Hepatocyte (in vitro differentiated cells): ENCODE measurements around the gene USP3. TPM values are rescaled to one million over a fixed set of nuclear protein-coding genes. Genes with fewer than 3 reads are reported as not detected.

Source experiments
- DNase-seq: peaks from one replicate; pipeline ENCODE4 v3.0.0-alpha.2; 2016; ENCODE audit warnings: low spot score
- H2AFZ ChIP-seq: fragments of 200-600 bp; sonication (generic); 2 replicates; pipeline ENCODE4 v1.6.0; 2016; ENCODE audit warnings: antibody characterized with exemption, mild to moderate bottlenecking
- H3K27ac ChIP-seq: fragments of 200-600 bp; sonication (generic); 2 replicates; pipeline ENCODE4 v1.5.1; 2016; ENCODE audit warnings: mild to moderate bottlenecking
- H3K27me3 ChIP-seq: fragments of 200-600 bp; sonication (generic); 2 replicates; pipeline ENCODE4 v1.6.1; 2016
- H3K36me3 ChIP-seq: fragments of 200-600 bp; sonication (generic); replicated peaks from 2 replicates; pipeline ENCODE4 v1.5.1; 2016; ENCODE audit warnings: low read depth; ENCODE audit not compliant: insufficient read depth
- H3K4me1 ChIP-seq: fragments of 200-600 bp; sonication (generic); 2 replicates; pipeline ENCODE4 v1.5.1; 2016; ENCODE audit warnings: mild to moderate bottlenecking, moderate library complexity; ENCODE audit not compliant: insufficient read depth
- H3K4me2 ChIP-seq: fragments of 200-600 bp; sonication (generic); 2 replicates; pipeline ENCODE4 v1.6.0; 2016
- H3K4me3 ChIP-seq: fragments of 200-600 bp; sonication (generic); 2 replicates; pipeline ENCODE4 v1.5.1; 2016; ENCODE audit warnings: mild to moderate bottlenecking
- H3K79me2 ChIP-seq: fragments of 200-600 bp; sonication (generic); 2 replicates; pipeline ENCODE4 v1.6.0; 2017; ENCODE audit warnings: mild to moderate bottlenecking
- H3K9me2 ChIP-seq: fragments of 200-600 bp; sonication (generic); replicated peaks from 2 replicates; pipeline ENCODE4 v1.6.0; 2017; ENCODE audit warnings: mild to moderate bottlenecking; ENCODE audit not compliant: insufficient read depth
- H3K9me3 ChIP-seq: fragments of 200-600 bp; sonication (generic); 2 replicates; pipeline ENCODE4 v1.5.1; 2016; ENCODE audit warnings: low read depth, mild to moderate bottlenecking
- H4K20me1 ChIP-seq: fragments of 200-600 bp; sonication (generic); 2 replicates; pipeline ENCODE4 v1.6.0; 2016; ENCODE audit warnings: mild to moderate bottlenecking; ENCODE audit not compliant: insufficient read depth, poor library complexity, severe bottlenecking
- EZH2 ChIP-seq: fragments of 200-600 bp; sonication (generic); IDR thresholded peaks from 2 replicates; pipeline ENCODE4 v1.6.1; 2016; ENCODE audit warnings: antibody characterized with exemption, mild to moderate bottlenecking, borderline replicate concordance
- EZH2phosphoT487 ChIP-seq: fragments of 200-600 bp; sonication (generic); IDR thresholded peaks from one replicate; pipeline ENCODE4 v1.6.1; 2018; ENCODE audit warnings: antibody characterized with exemption, mild to moderate bottlenecking, low read depth, moderate library complexity; ENCODE audit not compliant: unreplicated experiment, severe bottlenecking
- WGBS: methylation state at CpG from one replicate; pipeline ENCODE4 v1.1.6; 2016; ENCODE audit warnings: low lambda C conversion rate; ENCODE audit errors: missing lambda C conversion rate; 5-methylcytosine and 5-hydroxymethylcytosine counted together
- polyA plus RNA-seq: library from polyadenylated mRNA; unstranded; fragments of >200 nt; fragmentation: Nextera tagmentation; extraction: Ambion mirVana; gene quantifications from 2 replicates; pipeline ENCODE4 v1.2.1, GENCODE V29; 2016
- total RNA-seq: library from RNA; depleted of rRNA; stranded (reverse); fragments of >200 nt; gene quantifications from 2 replicates; pipeline ENCODE4 v1.2.3, GENCODE V29; 2014
- TF ChIP-seq, protein P1 (sequence below): fragments of 200-600 bp; sonication (generic); IDR thresholded peaks from 2 replicates; pipeline ENCODE4 v1.5.1; 2016; ENCODE audit warnings: antibody characterized with exemption, mild to moderate bottlenecking; ENCODE audit not compliant: poor library complexity

Gene USP3
- total and polyA plus RNA-seq, 2 experiments from 2014 or later: 30.5 to 61.2 TPM

DNA sequence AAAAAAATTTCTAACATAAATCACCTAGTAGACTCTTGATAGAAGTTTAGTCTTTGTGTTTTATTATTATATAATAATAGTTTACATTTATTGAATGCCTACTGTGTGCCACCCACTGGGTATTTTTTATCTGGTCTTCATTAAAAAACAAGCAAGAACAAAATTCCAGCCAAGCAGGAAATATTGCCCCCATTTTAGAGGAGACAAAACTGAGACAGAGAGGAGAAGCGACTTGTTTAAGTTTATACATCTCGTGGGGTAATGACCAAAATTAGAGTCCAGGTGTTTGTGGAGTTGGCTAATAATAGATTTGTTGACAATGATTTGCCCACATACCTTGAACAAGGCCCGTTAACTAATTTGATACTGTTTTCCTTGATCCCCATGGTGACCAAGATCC lies 59.7 kb downstream of the USP3 start:
- Histone ChIP-seq H3K36me3 (no peaks in the 10 kb centered on the region), H3K4me3 (no peak overlapping the region)
- no peak for DNase-seq

DNA sequence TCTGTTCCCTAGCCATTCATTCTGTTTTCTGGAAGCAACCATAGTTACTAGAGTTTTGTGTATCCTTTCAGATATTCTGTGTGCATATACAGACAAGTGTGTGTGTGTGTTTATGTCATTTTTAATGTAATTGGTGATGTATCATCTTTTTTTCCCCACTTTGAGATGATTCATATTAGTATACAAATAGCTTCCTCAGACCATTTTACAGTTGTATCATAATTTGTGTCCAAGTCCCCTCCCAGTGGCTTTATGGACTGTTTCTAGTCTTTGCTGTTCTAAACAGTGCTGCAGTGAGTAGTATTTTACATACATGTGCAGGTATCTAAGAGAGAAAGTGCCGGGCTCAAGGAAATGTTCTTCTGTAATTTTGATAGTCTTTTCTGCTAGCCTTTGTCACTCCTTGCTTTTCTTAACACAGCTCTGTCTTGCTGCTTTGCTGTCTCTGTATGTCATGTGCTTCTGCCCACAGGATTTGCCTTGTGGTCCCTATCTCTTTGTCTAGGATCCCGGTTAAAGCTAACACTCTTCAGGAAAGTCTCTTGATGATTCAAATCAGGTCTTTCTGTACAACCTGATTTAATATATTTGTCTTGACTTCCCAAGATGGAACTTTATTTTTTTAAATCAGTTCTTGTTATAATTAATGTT lies 61.3 kb downstream of the USP3 start:
- DNase-seq: no peak
- no peaks in the 10 kb centered on the region for H4K20me1 ChIP-seq
- H3K9me3 ChIP-seq: no peaks in the 10 kb centered on the region
- TF ChIP-seq, protein P1, sequence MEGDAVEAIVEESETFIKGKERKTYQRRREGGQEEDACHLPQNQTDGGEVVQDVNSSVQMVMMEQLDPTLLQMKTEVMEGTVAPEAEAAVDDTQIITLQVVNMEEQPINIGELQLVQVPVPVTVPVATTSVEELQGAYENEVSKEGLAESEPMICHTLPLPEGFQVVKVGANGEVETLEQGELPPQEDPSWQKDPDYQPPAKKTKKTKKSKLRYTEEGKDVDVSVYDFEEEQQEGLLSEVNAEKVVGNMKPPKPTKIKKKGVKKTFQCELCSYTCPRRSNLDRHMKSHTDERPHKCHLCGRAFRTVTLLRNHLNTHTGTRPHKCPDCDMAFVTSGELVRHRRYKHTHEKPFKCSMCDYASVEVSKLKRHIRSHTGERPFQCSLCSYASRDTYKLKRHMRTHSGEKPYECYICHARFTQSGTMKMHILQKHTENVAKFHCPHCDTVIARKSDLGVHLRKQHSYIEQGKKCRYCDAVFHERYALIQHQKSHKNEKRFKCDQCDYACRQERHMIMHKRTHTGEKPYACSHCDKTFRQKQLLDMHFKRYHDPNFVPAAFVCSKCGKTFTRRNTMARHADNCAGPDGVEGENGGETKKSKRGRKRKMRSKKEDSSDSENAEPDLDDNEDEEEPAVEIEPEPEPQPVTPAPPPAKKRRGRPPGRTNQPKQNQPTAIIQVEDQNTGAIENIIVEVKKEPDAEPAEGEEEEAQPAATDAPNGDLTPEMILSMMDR: no peak
- TF ChIP-seq EZH2phosphoT487 (no peak), EZH2 (no peak)
- no peak overlapping the region for H2AFZ ChIP-seq
- no peaks in the 10 kb centered on the region for H3K79me2 ChIP-seq
- no peak overlapping the region for H3K27ac ChIP-seq
- H3K36me3 ChIP-seq: no peaks in the 10 kb centered on the region
- H3K9me2 ChIP-seq: no peaks in the 10 kb centered on the region
- H3K27me3 ChIP-seq: no peaks in the 10 kb centered on the region
- H3K4me2 ChIP-seq: no peak overlapping the region
- 80% methylated on average over 2 of the region's 2 CpGs for WGBS
- H3K4me3 ChIP-seq: no peak overlapping the region
- no peaks in the 10 kb centered on the region for H3K4me1 ChIP-seq

More for the DNA sequence above, 59.7 kb downstream of the USP3 start:
- Histone ChIP-seq H3K4me2 (no peak overlapping the region), H4K20me1 (no peaks in the 10 kb centered on the region), H3K27ac (no peak overlapping the region), H3K9me3 (no peaks in the 10 kb centered on the region), H2AFZ (no peak overlapping the region), H3K9me2 (no peaks in the 10 kb centered on the region), H3K79me2 (peaks cover 2% of the 10 kb centered on the region), H3K27me3 (no peaks in the 10 kb centered on the region), H3K4me1 (no peaks in the 10 kb centered on the region)
- no peak for TF ChIP-seq EZH2phosphoT487
- TF ChIP-seq, protein P1: no peak
- TF ChIP-seq EZH2: no peak
- 33% methylated on average over 3 of the region's 3 CpGs for WGBS

DNA sequence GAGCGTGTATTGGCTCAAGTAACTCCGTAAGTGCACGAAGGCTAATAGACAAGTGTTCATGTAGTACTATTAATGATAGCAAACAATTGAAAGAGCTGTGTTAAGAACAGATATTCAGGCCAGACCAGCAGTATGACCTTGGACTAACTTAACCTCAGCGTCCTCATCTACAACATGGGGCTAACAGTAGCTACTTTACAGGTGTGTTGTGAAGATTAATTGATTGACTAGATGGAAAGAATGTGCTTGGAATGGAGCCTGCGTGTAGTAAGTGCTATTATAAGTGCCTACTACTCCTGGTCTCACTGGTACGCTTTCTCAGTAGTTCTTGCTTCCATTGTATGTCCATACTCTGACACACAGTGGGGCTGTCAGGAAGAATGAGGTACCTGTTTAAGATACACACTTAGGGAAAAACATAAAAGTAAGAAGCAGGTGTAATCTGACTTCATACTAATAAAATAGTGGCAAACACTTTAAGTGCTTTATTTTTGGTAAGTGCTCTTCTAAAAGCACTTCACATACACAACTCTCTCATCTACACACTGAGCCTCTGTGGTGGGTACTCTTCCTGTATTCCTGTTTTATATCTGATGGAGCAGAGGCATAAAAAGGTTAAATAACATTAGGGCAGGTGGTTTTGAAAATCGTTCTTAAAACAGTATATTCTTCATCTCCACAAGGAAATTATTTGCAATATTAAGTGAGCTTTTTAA lies 68.5 kb downstream of the USP3 start:
- no peak for TF ChIP-seq EZH2
- TF ChIP-seq EZH2phosphoT487: no peak
- TF ChIP-seq, protein P1: no peak
- Histone ChIP-seq H3K9me3 (no peaks in the 10 kb centered on the region), H4K20me1 (no peaks in the 10 kb centered on the region), H3K27ac (no peak overlapping the region), H3K36me3 (no peaks in the 10 kb centered on the region), H3K4me3 (no peak overlapping the region), H3K9me2 (no peaks in the 10 kb centered on the region), H3K79me2 (no peaks in the 10 kb centered on the region), H3K4me1 (peaks cover 3% of the 10 kb centered on the region), H3K27me3 (no peaks in the 10 kb centered on the region), H3K4me2 (no peak overlapping the region), H2AFZ (no peak overlapping the region)
- WGBS: 92% methylated on average over 7 of the region's 7 CpGs
- DNase-seq: no peak
